ENCODE data around the gene FERD3L.

DNA sequence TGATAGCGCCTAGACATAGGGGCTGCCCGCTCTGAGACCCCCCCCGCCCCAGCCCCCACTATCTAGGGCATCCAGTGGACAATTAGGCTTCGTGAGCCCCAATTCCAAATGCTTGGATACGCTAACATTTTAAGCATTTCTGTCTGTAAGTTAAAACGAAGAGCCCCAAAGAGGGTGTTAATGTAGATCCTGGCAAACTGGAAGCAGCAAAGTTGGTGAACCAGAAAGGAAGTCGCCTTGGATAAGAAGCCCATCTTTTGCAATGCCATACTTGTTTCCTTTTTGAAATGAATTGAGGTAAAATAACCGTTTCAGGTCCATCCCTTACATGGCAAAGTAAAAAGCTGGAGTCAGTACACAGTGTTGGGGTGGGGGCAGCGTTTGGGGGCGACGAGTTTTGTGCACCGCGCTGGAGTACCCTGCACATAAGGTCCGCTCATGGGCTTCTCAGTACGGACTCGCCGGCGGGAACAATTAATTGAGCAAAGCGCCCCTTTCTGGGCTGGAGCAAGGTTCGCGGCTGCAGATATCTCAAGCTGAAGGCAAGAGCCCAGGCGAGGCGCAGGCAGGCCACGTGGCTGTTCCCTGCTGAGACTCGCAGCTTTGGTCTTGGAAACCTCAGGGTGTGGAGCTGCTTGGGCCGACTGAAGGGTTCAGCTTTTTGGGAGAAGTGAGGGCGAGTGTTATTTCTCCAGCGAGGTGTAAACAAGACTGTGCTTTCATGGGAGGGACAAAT, 26.4 kb downstream of the FERD3L start:
- TF ChIP-seq POLR2A (IDR thresholded peaks at IDR 0.05): no peak
- TF ChIP-seq, protein P1, sequence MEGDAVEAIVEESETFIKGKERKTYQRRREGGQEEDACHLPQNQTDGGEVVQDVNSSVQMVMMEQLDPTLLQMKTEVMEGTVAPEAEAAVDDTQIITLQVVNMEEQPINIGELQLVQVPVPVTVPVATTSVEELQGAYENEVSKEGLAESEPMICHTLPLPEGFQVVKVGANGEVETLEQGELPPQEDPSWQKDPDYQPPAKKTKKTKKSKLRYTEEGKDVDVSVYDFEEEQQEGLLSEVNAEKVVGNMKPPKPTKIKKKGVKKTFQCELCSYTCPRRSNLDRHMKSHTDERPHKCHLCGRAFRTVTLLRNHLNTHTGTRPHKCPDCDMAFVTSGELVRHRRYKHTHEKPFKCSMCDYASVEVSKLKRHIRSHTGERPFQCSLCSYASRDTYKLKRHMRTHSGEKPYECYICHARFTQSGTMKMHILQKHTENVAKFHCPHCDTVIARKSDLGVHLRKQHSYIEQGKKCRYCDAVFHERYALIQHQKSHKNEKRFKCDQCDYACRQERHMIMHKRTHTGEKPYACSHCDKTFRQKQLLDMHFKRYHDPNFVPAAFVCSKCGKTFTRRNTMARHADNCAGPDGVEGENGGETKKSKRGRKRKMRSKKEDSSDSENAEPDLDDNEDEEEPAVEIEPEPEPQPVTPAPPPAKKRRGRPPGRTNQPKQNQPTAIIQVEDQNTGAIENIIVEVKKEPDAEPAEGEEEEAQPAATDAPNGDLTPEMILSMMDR (IDR thresholded peaks at IDR 0.05): no peak
